ENCODE results near the gene RAET1G.

- TF ChIP-seq POLR2A (IDR thresholded peaks at IDR 0.05; ENCODE audit: low read depth) (no peak), CTCF (IDR thresholded peaks at IDR 0.05) (no peak), POLR2AphosphoS5 (IDR thresholded peaks at IDR 0.05) (no peak)
Observed at GRCh38 chr6:149889326-149889725, 33.6 kb downstream of the RAET1G start.
